Caki2 (cell line): ENCODE data around the gene ETNK1. TPM values are rescaled to one million over a fixed set of nuclear protein-coding genes. Genes with fewer than 3 reads are reported as not detected.
"Not testable (repeated sequence)": the region's sequence is repeated elsewhere in the genome, so short reads cannot be mapped to it uniquely, and the experiment has no call there.

Source experiments
- DNase-seq: peaks from one replicate; pipeline ENCODE4 v3.0.0-alpha.2; 2015; ENCODE audit warnings: low read depth
- in situ Hi-C: cut with HindIII; loops from 2 replicates; pipeline ENCODE4 v1.10.0; 2016; ENCODE audit warnings: low sequenced_read_pairs, low pct_unique_long_range_greater_than_20kb, mixed read lengths
- total RNA-seq: library from RNA; depleted of rRNA; stranded (reverse); fragments of >200 nt; shearing (Covaris generic); gene quantifications from 2 replicates; pipeline ENCODE4 v1.2.3, GENCODE V29; 2014; ENCODE audit warnings: low replicate concordance; rRNA removed

Gene ETNK1
- total RNA-seq: 7.3 and 7.7 TPM in 2 replicates

DNA sequence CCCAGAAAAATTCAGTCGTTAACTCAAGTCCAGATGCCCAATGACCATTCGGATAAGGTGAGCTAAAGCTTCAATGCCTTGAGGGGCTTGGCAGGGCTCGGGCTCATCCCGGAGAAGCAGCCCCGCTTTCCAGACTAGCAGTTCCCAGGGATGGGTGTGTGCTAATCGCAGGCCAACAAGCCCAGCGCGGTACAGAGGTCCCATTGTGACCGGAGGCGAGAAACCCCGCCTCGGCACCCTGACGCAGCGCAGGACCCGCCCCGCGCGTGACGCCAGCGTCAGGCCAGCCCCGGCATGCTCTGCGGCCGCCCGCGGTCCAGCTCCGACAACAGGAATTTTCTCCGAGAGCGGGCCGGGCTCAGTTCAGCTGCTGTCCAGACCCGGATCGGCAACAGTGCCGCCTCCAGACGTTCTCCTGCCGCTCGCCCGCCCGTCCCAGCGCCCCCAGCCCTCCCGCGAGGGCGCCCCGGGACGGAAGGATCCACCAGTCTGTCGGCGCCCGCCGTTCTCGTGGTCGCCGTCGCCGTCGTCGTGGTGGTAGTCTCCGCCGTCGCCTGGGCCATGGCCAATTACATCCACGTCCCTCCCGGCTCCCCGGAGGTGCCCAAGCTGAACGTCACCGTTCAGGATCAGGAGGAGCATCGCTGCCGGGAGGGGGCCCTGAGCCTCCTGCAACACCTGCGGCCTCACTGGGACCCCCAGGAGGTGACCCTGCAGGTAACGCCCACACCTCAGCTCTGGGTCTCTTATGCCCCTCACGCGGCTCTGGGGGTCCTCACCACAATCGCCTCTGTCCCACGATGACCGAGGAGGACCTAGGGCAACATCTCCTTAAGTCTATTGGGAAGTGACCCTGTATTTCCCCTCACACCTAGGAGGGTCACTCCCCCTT, at the start of gene ETNK1:
ETNK1 (plus strand) TSS at position 302 of the 892 bp plus-strand sequence; CDS start at position 562, 260 bp downstream.
- in situ Hi-C loops: no loop called here
- peak; percentile 88 for DNase-seq

DNA sequence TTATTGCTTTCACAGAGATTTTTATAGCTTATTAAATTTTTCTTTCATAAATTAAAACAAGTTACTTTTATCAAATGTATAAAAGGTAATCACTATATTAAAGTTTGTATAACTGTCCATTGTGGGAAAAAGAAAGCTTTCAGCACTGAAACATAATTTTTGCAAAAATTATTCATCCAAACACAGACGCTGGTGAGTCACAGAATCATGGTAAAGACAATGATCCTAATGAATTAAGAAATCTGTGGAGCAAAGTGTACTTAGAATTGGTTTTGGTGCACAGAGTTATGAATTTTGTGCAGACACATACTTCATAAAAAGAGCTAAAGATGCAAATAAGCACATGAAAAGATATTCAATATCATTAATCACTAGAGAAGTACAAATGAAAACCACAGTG, 48.9 kb upstream of the ETNK1 start:
- in situ Hi-C loops: no loop called here
- DNase-seq: no peak

DNA sequence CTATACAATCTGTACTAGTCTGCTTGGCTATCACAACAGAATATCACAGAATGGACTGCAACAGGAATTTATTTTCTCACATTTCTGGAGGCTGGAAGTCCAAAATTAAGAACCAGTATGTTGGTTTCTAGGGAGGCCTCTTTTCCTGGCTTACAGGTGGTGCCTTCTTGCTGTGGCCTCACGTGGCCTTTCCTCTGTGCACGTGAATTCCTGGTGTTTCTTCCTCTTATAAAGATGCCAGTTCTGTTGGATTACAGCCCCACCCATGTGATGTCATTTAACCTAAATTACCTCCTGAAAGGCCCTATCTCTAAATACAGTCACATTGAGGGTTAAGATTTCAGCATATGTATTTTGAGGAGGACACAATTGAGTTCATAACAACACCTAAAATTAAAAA, 48.5 kb upstream of the ETNK1 start:
- in situ Hi-C loops: no loop called here
- DNase-seq: no peak

DNA sequence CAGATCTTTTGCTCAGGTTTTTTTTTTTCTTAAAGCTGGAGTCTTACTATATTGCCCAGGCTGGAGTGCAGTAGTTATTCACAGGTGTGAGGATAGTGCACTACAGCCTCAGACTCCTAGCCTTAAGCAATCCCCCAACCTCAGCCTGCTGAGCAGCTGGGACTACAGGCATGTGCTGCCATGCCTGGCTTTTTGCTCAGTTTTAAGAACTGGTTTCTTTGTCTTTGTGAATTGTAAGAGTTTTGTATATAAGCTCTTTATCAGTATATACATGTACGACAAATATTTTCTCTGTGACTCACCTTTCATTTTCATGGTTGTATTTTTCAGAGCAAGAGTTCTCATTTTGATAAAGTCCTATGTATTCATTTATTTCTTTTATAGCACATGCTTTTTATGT, 47.3 kb upstream of the ETNK1 start:
- in situ Hi-C loops: no loop called here
- DNase-seq: no peak

- in situ Hi-C loops: no loop called here
- DNase-seq: no peak
These were observed 46.6 kb upstream of the ETNK1 start for GRCh38 chr12:22578328-22578727.

- peak; percentile 19 for DNase-seq
- in situ Hi-C loops: no loop called here
These were observed 36.2 kb upstream of the ETNK1 start for GRCh38 chr12:22588817-22589216.

GRCh38 chr12:22593864-22594263, 31.1 kb upstream of the ETNK1 start:
- DNase-seq: no peak
- in situ Hi-C loops: no loop called here

DNA sequence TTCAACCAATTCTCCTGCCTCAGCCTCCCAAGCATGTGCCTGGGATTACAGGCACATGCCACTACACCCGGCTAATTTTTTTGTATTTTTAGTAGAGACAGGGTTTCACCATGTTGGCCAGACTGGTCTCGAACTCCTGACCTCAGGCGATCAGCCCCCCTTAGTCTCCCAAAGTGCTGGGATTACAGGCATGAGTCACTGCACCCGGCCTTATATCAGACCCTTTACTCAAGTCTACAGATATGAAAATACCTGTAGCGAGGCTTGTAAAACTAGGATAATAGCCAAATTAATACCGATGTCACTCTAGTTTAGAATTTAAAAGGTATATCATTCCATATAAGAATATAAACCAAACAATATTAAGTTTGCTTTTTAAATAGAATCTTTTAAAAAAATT, 27.4 kb upstream of the ETNK1 start:
- DNase-seq, in situ Hi-C loops: not testable (repeated sequence)

DNA sequence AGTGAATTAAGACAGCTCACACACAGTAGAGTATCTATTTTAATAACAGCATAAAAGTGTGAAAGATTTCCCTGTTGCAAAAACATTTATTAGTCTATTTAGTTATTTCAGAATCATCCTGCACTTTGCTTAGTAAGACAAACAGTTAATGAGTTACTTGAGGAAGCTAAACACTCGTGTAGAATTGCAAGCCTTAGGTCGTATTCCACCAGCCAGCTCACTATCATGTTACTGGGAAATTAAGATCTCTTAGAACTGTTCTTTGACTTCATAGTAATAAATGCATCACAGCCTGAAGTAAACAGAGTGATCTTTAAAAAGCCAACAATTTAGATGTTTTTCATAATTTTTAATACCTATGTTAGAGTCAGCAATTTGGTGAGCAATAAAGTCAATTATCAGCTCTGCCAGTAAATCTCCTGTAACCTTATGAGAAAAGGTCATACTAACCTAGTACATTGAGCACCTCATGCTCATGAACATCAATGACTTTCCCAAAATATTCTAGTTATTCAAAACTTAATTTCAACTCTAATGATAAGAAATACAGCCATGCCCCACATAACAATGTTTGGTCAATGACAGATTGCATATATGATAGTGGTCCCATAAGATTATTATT, 26.7 kb upstream of the ETNK1 start:
- in situ Hi-C loops: no loop called here
- DNase-seq: peak; percentile 46

DNA sequence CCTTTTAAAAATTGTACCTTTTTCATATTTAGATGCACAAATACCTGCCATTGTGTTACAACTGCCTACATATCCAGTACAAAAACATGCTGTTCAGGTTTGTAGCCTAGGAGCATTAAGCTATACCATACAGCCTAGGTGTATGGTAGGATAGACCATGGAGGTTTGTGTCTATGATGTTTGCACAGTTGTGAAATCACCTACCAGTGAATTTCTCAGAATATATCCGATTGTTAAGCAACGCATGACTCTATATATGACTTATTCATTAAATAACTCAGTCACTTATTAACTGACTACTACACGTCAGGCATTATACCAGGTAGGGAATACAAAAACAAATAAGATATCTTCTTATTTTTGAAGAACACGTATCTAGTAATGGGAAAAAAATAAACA, 26.2 kb upstream of the ETNK1 start:
- DNase-seq: peak; percentile 19
- in situ Hi-C loops: no loop called here

DNA sequence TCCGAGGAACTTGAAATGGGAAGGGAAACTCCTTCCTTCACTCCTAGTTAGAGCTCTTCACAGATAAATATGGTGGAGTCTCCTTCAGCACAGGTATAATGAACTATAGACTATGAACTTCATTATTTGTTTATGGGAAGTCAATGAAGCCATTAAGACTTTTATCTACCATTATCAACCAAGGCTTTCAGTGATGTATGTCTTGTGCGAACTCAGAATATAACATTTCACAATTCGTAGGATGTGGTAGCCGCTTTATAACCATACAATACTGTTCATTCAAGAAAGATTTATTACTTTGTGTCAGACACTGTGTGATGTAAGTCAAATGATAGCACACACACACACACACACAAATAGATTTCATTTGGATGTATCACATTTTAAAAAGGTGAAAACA, 24.8 kb upstream of the ETNK1 start:
- in situ Hi-C loops: no loop called here
- no peak for DNase-seq

- DNase-seq: no peak
- in situ Hi-C loops: no loop called here
These were observed 15.5 kb upstream of the ETNK1 start for GRCh38 chr12:22609501-22609900.

DNA sequence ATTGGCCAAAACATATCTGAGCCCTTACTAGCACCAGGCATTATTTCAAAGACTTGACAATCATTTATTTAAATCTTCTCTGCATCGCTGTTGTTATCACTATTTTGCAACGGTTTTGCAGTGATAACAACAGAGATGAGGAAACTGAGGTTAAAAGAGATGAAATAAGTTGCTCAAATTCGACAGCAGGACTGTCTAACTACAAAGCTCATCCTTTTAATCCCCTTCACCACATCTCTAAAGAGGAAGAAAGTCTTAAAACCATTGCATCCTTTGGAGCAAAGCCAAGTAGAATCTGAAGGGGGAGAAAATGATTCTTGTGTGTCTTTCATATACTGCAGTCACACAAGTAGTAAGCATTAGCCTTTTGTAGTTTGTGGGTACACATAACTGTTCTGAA, 14.8 kb upstream of the ETNK1 start:
- DNase-seq: no peak
- in situ Hi-C loops: no loop called here

DNA sequence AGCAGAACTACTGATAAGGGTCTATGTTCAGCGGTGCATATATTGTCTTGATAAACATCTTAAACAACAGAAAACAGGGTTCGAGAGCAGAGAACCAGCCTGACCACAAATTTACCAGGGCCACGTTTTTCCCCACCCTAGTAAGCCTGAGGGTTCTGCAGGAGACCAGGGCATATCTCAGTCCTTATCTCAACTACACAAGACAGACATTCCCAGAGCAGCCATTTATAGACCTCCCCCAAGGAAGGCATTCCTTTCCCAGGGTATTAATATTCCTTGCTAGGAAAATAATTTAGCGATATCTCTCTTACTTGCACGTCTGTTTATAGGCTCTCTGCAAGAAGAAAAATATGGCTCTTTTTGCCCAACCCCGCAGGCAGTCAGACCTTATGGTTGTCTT, 12.1 kb upstream of the ETNK1 start:
- in situ Hi-C loops, DNase-seq: not testable (repeated sequence)

DNA sequence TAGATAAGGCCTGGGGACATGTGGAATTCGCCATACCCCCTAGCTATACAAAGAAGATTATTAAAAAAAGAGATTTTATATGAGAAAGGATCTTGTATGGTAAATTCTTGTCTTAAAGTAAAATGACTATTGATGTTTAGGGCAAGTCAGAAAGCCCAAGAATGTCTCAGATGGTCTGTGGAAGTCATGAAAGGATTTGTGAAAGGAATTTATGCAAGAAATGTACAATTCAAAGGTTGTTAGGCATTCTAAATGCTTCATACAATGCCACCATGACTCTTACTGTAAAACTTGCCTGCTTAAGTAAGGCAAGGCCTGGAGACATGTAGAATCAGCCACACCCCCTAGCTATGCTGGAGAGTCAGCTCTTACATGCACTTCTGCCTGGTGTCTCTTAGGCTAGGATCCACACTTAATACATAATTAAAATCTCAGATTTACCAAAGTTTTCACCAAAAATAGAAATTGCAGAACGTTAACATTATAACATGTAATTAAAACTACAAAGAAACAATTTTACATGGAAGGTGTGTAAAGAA, 8.9 kb upstream of the ETNK1 start:
- in situ Hi-C loops: no loop called here

DNA sequence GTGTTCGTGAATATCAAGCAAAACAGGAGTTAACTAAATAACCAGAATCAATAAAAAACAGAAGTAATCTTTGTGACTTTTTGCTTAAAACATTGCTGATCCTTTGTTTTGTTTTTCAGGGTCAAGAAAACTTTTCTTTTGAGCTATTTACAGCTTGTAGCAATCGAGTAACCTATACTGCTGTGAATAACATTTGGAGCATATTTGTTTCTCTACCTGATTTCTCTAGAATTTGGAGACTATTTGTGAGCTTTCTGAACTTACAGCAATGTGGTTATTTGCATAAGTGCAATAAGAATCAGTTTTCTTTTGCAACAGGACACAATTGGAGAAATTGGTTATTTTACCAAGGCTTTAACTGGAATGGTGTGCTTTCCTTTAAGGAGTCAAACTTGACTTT, 7.3 kb upstream of the ETNK1 start:
- no peak for DNase-seq
- in situ Hi-C loops: no loop called here

More for the DNA sequence above, 8.9 kb upstream of the ETNK1 start:
- DNase-seq: no peak

DNA sequence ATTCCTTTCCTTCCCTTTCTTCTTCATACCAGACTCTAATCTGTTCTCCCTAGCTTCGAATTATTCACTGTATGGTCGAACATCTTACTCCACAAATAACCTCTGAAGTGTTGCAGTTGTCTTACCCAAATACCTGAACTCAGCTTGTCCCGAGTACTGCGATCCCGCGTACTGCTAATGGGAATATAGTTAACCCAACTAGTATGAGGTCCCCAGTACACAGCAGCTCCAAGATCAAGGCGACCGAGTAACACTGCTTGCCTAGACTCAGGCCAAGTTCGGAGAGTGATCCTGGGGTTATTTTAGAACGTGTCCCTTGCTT, 462 bp upstream of the ETNK1 start:
- no peak for DNase-seq
- in situ Hi-C loops: no loop called here

DNA sequence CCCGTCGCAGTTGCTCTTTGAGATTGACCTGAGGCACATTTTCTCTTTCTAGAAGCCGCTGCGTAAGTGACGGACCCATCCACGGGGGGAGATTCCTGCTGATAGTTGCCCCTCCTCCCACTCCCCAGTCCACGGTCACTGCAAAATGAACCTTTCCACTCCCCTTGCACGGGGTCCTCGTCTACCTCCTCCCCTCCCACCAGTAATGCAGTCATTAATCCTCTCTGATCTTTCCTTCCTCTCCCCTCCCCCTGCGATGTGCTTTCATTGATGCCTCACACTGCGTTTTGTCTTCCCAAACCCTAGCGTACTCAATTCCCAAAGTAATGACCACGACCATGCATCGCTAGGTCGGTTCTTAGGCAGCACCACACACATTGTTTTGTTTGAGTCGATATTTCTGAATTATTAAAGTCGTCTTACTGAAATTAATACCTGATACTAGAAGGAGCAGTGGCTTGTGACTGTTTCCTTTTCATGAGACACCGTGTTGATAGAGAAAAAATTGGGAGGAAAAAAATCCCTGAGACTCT, 857 bp downstream of the ETNK1 start:
- in situ Hi-C loops: no loop called here
- DNase-seq: peak; percentile 62

DNA sequence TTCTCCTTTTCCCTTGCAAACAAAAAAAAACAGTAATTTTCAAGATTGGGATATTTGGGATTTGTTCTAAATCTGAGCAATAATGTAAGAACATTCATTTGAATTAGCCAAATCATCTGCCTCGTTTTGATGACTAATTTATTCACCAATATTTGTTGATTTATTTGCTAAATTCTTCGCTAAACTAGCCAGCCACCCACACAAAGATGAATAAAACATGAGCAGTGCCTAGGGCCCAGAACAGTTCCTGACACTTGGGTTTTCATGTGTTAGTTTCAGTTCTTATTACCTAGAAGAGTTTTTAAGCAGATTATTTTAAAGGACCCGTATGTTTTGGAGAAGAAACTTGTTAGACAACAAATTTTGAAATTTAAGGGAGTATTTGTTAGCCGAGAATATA, 1.4 kb downstream of the ETNK1 start:
- in situ Hi-C loops: no loop called here
- no peak for DNase-seq
